HepG2 (cell line): Measurements from ENCODE around the gene IFITM10. TPM values are rescaled to one million over a fixed set of nuclear protein-coding genes. Genes with fewer than 3 reads are reported as not detected.

Source experiments
- CAMTA2 ChIP-seq: sonication (generic); formaldehyde crosslinking; IDR thresholded peaks from 2 replicates; pipeline ENCODE4 v1.4.0; 2020; ENCODE audit warnings: mild to moderate bottlenecking, missing genetic modification reagents, borderline replicate concordance
- ELF1 ChIP-seq: sonication (generic); formaldehyde crosslinking; IDR thresholded peaks from 2 replicates; pipeline ENCODE4 v1.4.0; 2020; ENCODE audit warnings: missing genetic modification reagents
- ETS1 ChIP-seq: sonication (generic); formaldehyde crosslinking; IDR thresholded peaks from 2 replicates; pipeline ENCODE4 v1.4.0; 2020; ENCODE audit warnings: missing genetic modification reagents
- KDM4B ChIP-seq: sonication (generic); formaldehyde crosslinking; IDR thresholded peaks from 2 replicates; pipeline ENCODE4 v1.4.0; 2020; ENCODE audit warnings: missing genetic modification reagents
- KDM5A ChIP-seq: fragments of 200-600 bp; sonication (generic); IDR thresholded peaks from 2 replicates; pipeline ENCODE4 v1.7.0; 2018; ENCODE audit warnings: antibody characterized with exemption, mild to moderate bottlenecking, low read length, borderline replicate concordance
- KLF16 ChIP-seq, 2 experiments: sonication (generic) in 1 of 2; formaldehyde crosslinking in 1 of 2; IDR thresholded peaks; 2 replicates each; pipeline versions ENCODE4 v1.6.1 to v1.8.0; 2016 to 2023; ENCODE audit warnings: missing genetic modification reagents in 2 of 2, missing compliant biosample characterization in 1 of 2
- NCOA5 ChIP-seq: sonication (generic); formaldehyde crosslinking; IDR thresholded peaks from 2 replicates; pipeline ENCODE4 v1.4.0; 2020; ENCODE audit warnings: missing genetic modification reagents
- PTBP1 ChIP-seq: fragments of 200-400 bp; formaldehyde crosslinking; IDR thresholded peaks from 2 replicates; pipeline ENCODE4 v1.6.1; 2018; ENCODE audit warnings: low read length, low read depth; ENCODE audit not compliant: poor library complexity, severe bottlenecking
- RBAK ChIP-seq: sonication (generic); formaldehyde crosslinking; IDR thresholded peaks from 2 replicates; pipeline ENCODE4 v1.5.1; 2020; ENCODE audit warnings: mild to moderate bottlenecking, missing genetic modification reagents
- REXO4 ChIP-seq: sonication (generic); formaldehyde crosslinking; IDR thresholded peaks from 2 replicates; pipeline ENCODE4 v1.8.0; 2022; ENCODE audit warnings: missing genetic modification reagents, mild to moderate bottlenecking, borderline replicate concordance
- RXRA ChIP-seq: sonication (generic); formaldehyde crosslinking; IDR thresholded peaks from 2 replicates; pipeline ENCODE4 v1.5.1; 2020; ENCODE audit warnings: missing genetic modification reagents
- TCF7 ChIP-seq: sonication (generic); IDR thresholded peaks from 2 replicates; pipeline ENCODE4 v1.6.1; 2016; ENCODE audit warnings: antibody characterized with exemption, low read depth
- TFE3 ChIP-seq: IDR thresholded peaks from 2 replicates; pipeline ENCODE4 v1.6.1; 2016
- ZBTB39 ChIP-seq: sonication (generic); formaldehyde crosslinking; IDR thresholded peaks from 2 replicates; pipeline ENCODE4 v1.5.0; 2020; ENCODE audit warnings: missing genetic modification reagents
- ZNF124 ChIP-seq: sonication (generic); formaldehyde crosslinking; IDR thresholded peaks from 2 replicates; pipeline ENCODE4 v1.4.0; 2020; ENCODE audit warnings: missing genetic modification reagents
- ZNF143 ChIP-seq: sonication (generic); formaldehyde crosslinking; IDR thresholded peaks from 2 replicates; pipeline ENCODE4 v1.4.0; 2020; ENCODE audit warnings: missing genetic modification reagents
- ZNF230 ChIP-seq: sonication (generic); formaldehyde crosslinking; IDR thresholded peaks from 2 replicates; pipeline ENCODE4 v1.4.0; 2020; ENCODE audit warnings: mild to moderate bottlenecking, missing genetic modification reagents
- ZNF646 ChIP-seq: sonication (generic); formaldehyde crosslinking; IDR thresholded peaks from 2 replicates; pipeline ENCODE4 v1.9.0; 2021; ENCODE audit warnings: mild to moderate bottlenecking, missing genetic modification reagents
- ZSCAN9 ChIP-seq: IDR thresholded peaks from 2 replicates; pipeline ENCODE4 v1.6.1; 2016; ENCODE audit warnings: borderline replicate concordance
- polyA plus RNA-seq, 8 experiments: library from polyadenylated mRNA; depleted of rRNA in 3 of 8; stranded (reverse) in 7 of 8; unstranded in 1 of 8; fragments of >200 nt; fragmentation: Illumina TruSeq in 4 of 8; extraction: Trizol in 4 of 8; gene quantifications; 2 replicates each; pipeline versions ENCODE4 v1.2.1 to v1.2.3, GENCODE V29; 2011 to 2016; ENCODE audit warnings: low read depth in 4 of 8, missing spikeins in 1 of 8, mixed read lengths in 1 of 8; ENCODE audit not compliant: insufficient read depth in 1 of 8
- total RNA-seq, 5 experiments: library from RNA; depleted of rRNA; stranded (reverse); fragments of >200 nt; fragmentation: Illumina TruSeq; extraction: Trizol; gene quantifications; 2 replicates each; pipeline ENCODE4 v1.2.3, GENCODE V29; 2016; ENCODE audit warnings: low read depth in 1 of 5

Gene IFITM10
- total and polyA plus RNA-seq, 2 of the 13 experiments (the other 11 are each of a cell fraction or from before 2014, with no cell fraction given), result 0.09 to 0.13 TPM

- no peak for TF ChIP-seq ZNF230 (CRISPR knock-in tag)
- TF ChIP-seq KDM4B, result no peak
- TF ChIP-seq ELF1, result no peak
- TF ChIP-seq RXRA (CRISPR knock-in tag), result 0 out of 2 replicates have a peak, but pooled peaks have one; percentile 30
- TF ChIP-seq TFE3 (CRISPR knock-in tag), result peak; percentile 76
- no peak for TF ChIP-seq ZNF124 (CRISPR knock-in tag)
- no peak for TF ChIP-seq KDM5A
- TF ChIP-seq REXO4 (CRISPR knock-in tag), result peak; percentile 37; the same call in 1 of the 2 replicates
- TF ChIP-seq ZBTB39 (CRISPR knock-in tag), result no peak
- no peak for TF ChIP-seq ETS1 (CRISPR knock-in tag)
- TF ChIP-seq ZSCAN9, result no peak
- no peak for TF ChIP-seq PTBP1
- TF ChIP-seq RBAK (CRISPR knock-in tag), result no peak
- no peak for TF ChIP-seq ZNF646
- 0 out of 4 replicates have a peak, but pooled peaks of 1 of the 2 experiments have one; percentile 23 for TF ChIP-seq KLF16 (CRISPR knock-in tag; IDR thresholded peaks at IDR 0.05)
- no peak for TF ChIP-seq ZNF143 (CRISPR knock-in tag)
- TF ChIP-seq TCF7, result no peak
- TF ChIP-seq NCOA5 (CRISPR knock-in tag), result no peak
- no peak for TF ChIP-seq CAMTA2 (CRISPR knock-in tag)
Observed at GRCh38 chr11:1763796-1764661, 13.6 kb upstream of the IFITM10 start, which contains the start of gene CTSD (continued).
